ENCODE measurements around the gene DOLK.

- TF ChIP-seq CTCF (IDR thresholded peaks at IDR 0.05) (no peak), POLR2AphosphoS5 (IDR thresholded peaks at IDR 0.05) (no peak), POLR2A (IDR thresholded peaks at IDR 0.05) (no peak)
These were observed 33.2 kb downstream of the DOLK start for GRCh38 chr9:128913995-128914772.

Data from suprapubic skin (tissue), 4 donors.